ENCODE measurements around the gene TCERG1L. TPM values are rescaled to one million over a fixed set of nuclear protein-coding genes. Genes with fewer than 3 reads are reported as not detected.

Gene TCERG1L
- polyA plus RNA-seq, 1 experiment, result not detected

DNA sequence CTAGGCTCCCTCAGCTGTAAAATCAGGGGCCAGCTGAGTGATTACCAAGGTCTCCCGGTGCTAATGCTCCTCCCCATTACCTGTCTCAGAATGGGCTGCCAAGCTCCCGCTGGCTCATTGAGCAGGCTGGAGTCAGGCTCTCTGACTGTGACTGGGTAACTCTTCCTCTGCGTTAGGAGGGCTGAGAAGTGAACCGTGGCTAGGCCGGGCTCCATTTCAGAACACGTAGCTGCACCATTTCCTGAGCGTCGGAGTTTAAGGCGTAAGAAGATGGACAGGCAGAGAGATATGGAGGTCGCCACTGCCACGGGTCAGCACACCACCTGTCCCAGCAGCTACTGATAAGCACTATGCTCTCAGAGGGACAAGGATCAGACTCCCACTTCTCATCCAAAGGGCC lies 250.3 kb downstream of the TCERG1L start:
- no peak for DNase-seq (ENCODE audit: low read depth)
- TF ChIP-seq CTCF (IDR thresholded peaks at IDR 0.05; ENCODE audit: insufficient read depth, low read depth, low read length), result no peak

GRCh38 chr10:131059881-131060280 lies 251.6 kb downstream of the TCERG1L start:
- H3K36me3 ChIP-seq (ENCODE audit: control insufficient read depth, insufficient read depth, low read length), result no peaks in the 10 kb centered on the region
- no peak overlapping the region for H3K4me3 ChIP-seq (ENCODE audit: low read depth, low read length)
- DNase-seq (ENCODE audit: low read depth), result no peak
- no peaks in the 10 kb centered on the region for H3K27me3 ChIP-seq (ENCODE audit: control insufficient read depth, insufficient read depth, low read length)
- POLR2A ChIA-PET, result no interaction called here
- CTCF ChIA-PET, result interaction anchor here (0.6 kb wide), 1 partner anchor 31 kb away, joined by 3 read pairs; no protein-coding TSS in a partner anchor
- no peak for TF ChIP-seq CTCF (IDR thresholded peaks at IDR 0.05; ENCODE audit: insufficient read depth, low read depth, low read length)

More for the DNA sequence above, 250.3 kb downstream of the TCERG1L start:
- Histone ChIP-seq H3K4me3 (ENCODE audit: low read depth, low read length) (no peak overlapping the region), H3K36me3 (ENCODE audit: control insufficient read depth, insufficient read depth, low read length) (no peaks in the 10 kb centered on the region), H3K27me3 (ENCODE audit: control insufficient read depth, insufficient read depth, low read length) (no peaks in the 10 kb centered on the region)
- CTCF ChIA-PET, result no interaction called here
- POLR2A ChIA-PET, result no interaction called here

GRCh38 chr10:131058799-131059198 lies 252.7 kb downstream of the TCERG1L start:
- POLR2A ChIA-PET, result no interaction called here
- no peak for DNase-seq (ENCODE audit: low read depth)
- TF ChIP-seq CTCF (IDR thresholded peaks at IDR 0.05; ENCODE audit: insufficient read depth, low read depth, low read length), result no peak

GRCh38 chr10:131056781-131057180 lies 254.7 kb downstream of the TCERG1L start:
- H3K4me3 ChIP-seq (ENCODE audit: low read depth, low read length), result no peak overlapping the region
- no peak for DNase-seq (ENCODE audit: low read depth)
- H3K27me3 ChIP-seq (ENCODE audit: control insufficient read depth, insufficient read depth, low read length), result no peaks in the 10 kb centered on the region
- ChIA-PET CTCF (interaction anchor here (0.7 kb wide), 1 partner anchor 668 kb away, joined by 4 read pairs; no protein-coding TSS in a partner anchor), POLR2A (no interaction called here)
- TF ChIP-seq CTCF (IDR thresholded peaks at IDR 0.05; ENCODE audit: insufficient read depth, low read depth, low read length), result no peak
- no peaks in the 10 kb centered on the region for H3K36me3 ChIP-seq (ENCODE audit: control insufficient read depth, insufficient read depth, low read length)

More at GRCh38 chr10:131058799-131059198, 252.7 kb downstream of the TCERG1L start:
- Histone ChIP-seq H3K27me3 (ENCODE audit: control insufficient read depth, insufficient read depth, low read length) (no peaks in the 10 kb centered on the region), H3K4me3 (ENCODE audit: low read depth, low read length) (no peak overlapping the region), H3K36me3 (ENCODE audit: control insufficient read depth, insufficient read depth, low read length) (no peaks in the 10 kb centered on the region)
- CTCF ChIA-PET, result no interaction called here

DNA sequence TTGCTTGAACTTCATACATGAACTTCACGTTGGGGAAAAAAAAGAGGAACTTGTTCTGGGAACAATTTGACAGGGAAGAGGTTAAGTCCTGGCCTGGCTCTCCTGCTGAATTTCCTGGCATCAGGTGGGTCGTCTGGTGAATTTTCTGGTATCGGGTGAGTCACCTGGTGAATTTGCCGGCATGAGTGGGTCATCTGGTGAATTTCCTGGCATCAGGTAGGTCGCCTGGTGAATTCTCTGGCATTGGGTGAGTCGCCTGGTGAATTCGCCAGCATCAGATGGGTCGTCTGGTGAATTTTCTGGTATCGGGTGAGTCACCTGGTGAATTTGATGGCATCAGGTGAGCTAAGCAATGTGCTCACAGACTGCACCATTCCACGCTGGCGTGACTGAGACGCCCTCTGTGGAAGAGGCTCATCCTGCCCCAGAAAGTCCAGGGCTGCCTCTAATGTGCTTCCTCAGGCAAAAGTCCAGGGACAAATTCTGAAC lies 255.4 kb downstream of the TCERG1L start:
- POLR2A ChIA-PET, result no interaction called here
- CTCF ChIA-PET, result interaction anchor here (0.7 kb wide), 1 partner anchor 668 kb away, joined by 4 read pairs; no protein-coding TSS in a partner anchor
- no peak for DNase-seq (ENCODE audit: low read depth)

More for the DNA sequence above, 255.4 kb downstream of the TCERG1L start:
- Histone ChIP-seq H3K4me3 (ENCODE audit: low read depth, low read length) (no peak overlapping the region), H3K36me3 (ENCODE audit: control insufficient read depth, insufficient read depth, low read length) (no peaks in the 10 kb centered on the region), H3K27me3 (ENCODE audit: control insufficient read depth, insufficient read depth, low read length) (no peaks in the 10 kb centered on the region)
- TF ChIP-seq CTCF (IDR thresholded peaks at IDR 0.05; ENCODE audit: insufficient read depth, low read depth, low read length), result no peak

Measured in BJ (cell line).